Left renal pelvis (tissue), 4 donors: ENCODE results near the gene PSMD2. TPM values are rescaled to one million over a fixed set of nuclear protein-coding genes. Genes with fewer than 3 reads are reported as not detected.
"Not testable (repeated sequence)": the region's sequence is repeated elsewhere in the genome, so short reads cannot be mapped to it uniquely, and the experiment has no call there.

Source experiments
- DNase-seq, 4 donors: peaks; one replicate each; pipeline ENCODE4 v3.0.0-alpha.2; 2013; ENCODE audit warnings: low read depth in 4 of 4, low spot score in 3 of 4
- polyA plus RNA-seq, 4 donors: library from polyadenylated mRNA; unstranded; fragments of 120-200 nt; gene quantifications; one replicate each; pipeline ENCODE4 v1.2.1, GENCODE V29; 2013; ENCODE audit not compliant: insufficient read length in 4 of 4

Gene PSMD2
- 100 to 1,000 TPM; 159 to 216 (median 201) TPM for polyA plus RNA-seq

GRCh38 chr3:184298759-184299487 lies at the start of gene PSMD2:
TSS of gene PSMD2 (plus strand) at chr3:184299241. CDS start at chr3:184299267, 26 bp downstream.
- peak; percentile 88 to 94 (median 91) for DNase-seq

- peak; percentile 76 to 89 (median 84) for DNase-seq
Measured at GRCh38 chr3:184249412-184250166, 49.5 kb upstream of the PSMD2 start, which contains the start of gene EEF1AKMT4. TSS of gene EEF1AKMT4 (plus strand) at chr3:184249672. CDS start at chr3:184249695, 23 bp downstream.

DNA sequence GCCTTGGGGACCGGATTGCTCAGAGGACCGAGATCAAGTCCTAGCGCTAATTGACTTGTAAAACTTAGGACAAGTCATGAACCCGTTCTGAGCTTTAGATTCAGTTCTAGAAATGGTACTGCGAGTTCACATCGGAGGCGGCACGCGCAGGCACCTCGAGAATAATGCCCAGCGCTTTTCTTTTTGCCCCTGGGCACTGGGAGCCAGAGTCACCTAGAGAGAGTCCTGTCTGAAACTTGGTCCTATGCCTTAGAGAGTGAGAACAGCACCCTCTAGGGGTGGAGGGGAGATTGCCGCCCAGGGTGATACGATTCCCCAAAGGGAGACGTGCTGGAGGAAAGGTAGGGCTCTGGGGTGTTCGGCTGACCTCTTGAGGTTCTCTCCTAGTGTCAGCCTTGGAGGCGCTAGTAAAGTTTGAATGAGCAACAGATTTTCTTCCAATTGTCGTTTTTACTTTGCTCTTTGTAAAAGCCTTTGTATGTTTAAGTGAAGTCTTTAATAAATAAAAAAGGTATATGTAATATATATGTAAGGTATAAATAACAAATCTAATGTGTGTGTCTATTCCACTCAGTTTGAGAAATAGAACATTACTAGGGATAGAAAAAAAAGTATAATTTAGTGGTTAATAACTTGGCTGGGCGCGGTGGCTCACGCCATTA lies 48.7 kb upstream of the PSMD2 start:
- DNase-seq, result peak in 1 of 4 donors; percentile 70

GRCh38 chr3:184255291-184256039 lies 43.6 kb upstream of the PSMD2 start:
- no peak for DNase-seq

GRCh38 chr3:184257083-184257915 lies 41.7 kb upstream of the PSMD2 start:
- no peak for DNase-seq

DNA sequence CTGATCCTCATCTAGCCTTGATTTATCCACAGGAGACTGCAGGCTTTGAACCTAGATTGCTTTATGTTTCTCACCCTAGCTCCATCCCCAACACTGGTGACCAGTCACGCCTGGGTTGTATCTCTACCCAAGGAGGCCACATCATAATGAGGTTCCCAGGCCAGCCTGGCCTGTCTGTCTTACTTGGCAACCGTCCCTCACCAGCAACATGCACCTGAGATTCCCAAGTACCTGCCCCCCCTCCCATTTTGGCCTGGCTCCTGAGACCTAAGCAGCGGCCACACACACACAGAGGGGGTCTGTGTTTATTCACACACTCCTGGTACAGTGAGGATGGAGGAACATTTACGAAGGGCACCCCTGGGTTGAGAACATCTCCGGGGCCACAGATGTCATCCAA lies 40.1 kb upstream of the PSMD2 start:
- no peak for DNase-seq

GRCh38 chr3:184259396-184259877 lies 39.6 kb upstream of the PSMD2 start:
- no peak for DNase-seq

GRCh38 chr3:184259878-184260723 lies 38.9 kb upstream of the PSMD2 start:
- no peak for DNase-seq

DNA sequence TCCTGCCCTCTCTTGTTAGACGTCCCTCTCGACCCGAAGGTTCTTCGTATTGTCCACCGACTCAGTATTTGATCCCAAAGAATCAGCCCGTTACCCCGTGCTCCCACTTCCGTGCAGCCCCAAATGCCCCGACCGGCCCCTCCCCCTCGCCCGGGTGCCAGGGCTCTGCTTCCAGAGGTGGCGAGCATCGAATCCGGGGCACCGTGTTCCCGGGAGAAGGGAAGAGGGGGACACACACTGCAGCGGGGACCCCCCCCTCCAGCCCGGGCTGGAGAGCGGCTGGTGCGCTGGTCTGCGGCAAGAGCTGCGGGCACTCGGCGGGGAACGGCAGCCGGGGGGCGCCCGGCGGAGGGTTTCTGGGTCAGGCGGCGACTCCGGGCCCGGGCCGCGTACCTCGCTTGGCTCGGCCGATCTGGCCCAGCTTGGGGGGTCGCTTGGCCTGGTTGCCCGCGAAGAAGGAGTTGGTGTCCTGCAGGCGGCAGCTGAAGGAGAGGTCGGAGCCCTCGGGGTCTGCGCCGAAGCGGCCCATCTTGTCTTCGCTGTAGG lies 38.2 kb upstream of the PSMD2 start:
- no peak for DNase-seq

GRCh38 chr3:184261270-184261853 lies 37.7 kb upstream of the PSMD2 start, which contains the start of gene CAMK2N2:
TSS of gene CAMK2N2 (minus strand) at chr3:184261553. CDS start at chr3:184261285, 268 bp downstream.
- no peak for DNase-seq

- no peak for DNase-seq
Measured at GRCh38 chr3:184261854-184262763, 36.9 kb upstream of the PSMD2 start.

DNA sequence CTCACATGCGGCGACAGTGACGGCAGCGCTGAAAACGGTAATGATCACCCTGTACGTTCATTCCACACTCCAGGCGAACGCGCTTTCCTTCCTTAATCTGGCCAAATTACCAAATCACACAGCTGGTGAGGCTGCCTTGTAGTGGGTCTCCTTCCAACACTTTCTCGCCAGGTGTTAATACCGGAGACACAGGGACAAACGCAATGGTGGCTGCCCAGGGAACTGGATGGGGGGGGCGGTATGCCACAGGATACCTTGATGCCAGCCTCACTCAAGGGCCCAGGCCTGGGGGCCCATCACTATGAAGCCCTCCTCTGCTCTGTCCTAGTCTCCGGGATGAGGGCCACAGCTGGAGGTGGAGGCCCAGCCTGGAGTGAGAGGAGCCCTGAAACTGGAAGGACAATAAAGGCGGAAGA lies 36.3 kb upstream of the PSMD2 start:
- DNase-seq, result no peak

DNA sequence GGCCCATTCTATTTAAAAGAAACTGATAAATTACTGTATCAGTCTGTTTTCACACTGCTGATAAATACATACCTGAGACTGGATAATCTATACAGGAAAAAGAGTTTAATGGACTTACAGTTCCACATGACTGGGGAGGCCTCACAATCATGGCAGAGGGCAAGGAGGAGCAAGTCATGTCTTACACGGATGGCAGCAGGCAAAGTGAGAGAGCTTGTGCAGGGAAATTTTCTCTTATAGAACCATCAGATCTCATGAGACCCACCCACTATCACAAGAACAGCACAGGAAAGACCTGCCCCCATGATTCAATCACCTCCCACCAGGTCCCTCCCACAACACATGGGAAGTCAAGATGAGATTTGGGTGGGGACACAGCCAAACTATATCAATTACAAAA lies 31.8 kb upstream of the PSMD2 start:
- not testable (repeated sequence) for DNase-seq

DNA sequence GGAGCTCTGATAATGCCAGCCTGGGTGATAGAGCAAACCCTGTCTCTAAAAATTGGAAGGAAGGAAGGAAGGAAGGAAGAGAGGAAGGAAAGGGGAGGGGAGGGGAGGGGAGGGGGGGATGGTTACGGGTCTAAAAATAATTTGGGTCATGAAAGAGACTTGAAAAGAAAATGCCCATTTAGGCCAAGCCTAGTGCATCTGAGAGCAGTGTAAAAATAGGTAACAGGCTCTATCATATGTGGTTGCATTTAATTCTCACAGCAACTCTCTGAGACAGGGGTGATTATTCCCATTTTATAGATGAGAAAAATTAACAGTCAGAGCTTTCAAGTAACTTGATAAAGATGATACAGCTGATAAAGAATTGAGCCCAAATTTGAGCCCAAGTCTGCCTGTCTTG lies 26.8 kb upstream of the PSMD2 start:
- no peak for DNase-seq

GRCh38 chr3:184275381-184275701 lies 23.7 kb upstream of the PSMD2 start:
- no peak for DNase-seq

DNA sequence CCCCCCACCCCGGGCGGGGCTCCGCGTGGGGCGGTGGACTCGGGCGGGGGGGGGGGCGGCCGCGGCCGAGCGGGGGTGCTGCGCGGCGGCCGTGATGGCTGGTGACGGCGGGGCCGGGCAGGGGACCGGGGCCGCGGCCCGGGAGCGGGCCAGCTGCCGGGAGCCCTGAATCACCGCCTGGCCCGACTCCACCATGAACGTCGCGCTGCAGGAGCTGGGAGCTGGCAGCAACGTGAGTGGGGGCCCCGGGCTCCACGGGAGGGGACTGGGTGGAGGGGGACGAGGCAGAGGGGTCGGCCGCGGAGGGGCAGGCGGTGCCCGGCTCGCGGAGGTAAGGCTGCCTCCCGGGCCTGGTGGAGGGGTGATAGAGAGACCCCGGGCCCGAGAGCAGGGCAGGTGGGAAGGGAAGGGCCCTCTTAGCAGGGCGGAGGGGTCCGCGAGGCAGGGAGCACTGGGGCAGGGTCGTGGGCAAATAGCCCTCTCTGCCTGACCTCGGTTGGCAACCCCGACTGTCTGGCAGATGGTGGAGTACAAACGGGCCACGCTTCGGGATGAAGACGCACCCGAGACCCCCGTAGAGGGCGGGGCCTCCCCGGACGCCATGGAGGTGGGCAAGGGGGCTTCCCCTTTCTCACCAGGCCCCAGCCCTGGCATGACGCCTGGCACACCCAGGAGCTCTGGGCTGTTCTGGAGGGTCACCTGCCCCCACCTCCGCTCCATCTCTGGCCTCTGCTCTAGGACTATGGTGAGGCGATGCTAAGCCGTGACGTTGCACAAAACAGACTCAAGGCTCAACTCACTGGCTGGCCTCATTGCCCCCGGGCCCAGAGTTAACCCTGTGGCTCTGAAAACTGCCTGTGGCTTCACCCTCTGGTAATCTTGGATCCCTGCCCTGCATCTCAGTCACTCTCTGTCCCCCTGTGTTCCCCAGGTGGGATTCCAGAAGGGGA lies 22.8 kb upstream of the PSMD2 start, which contains the start of gene ECE2:
ECE2 (plus strand) TSS at position 62 of the 950 bp plus-strand sequence; CDS start at position 194, 132 bp downstream.
- DNase-seq, result no peak
